22Rv1 (cell line): Measurements from ENCODE around the gene FLYWCH1.

Experiments used
- ZFX ChIP-seq: fragments of 450-650 bp; IDR thresholded peaks from 2 replicates; pipeline ENCODE4 v1.6.1; 2017; ENCODE audit warnings: antibody characterized with exemption, borderline replicate concordance
- TF ChIP-seq, protein P1 (sequence below): fragments of 450-650 bp; IDR thresholded peaks from 2 replicates; pipeline ENCODE4 v1.5.1; 2017; ENCODE audit warnings: mild to moderate bottlenecking

DNA sequence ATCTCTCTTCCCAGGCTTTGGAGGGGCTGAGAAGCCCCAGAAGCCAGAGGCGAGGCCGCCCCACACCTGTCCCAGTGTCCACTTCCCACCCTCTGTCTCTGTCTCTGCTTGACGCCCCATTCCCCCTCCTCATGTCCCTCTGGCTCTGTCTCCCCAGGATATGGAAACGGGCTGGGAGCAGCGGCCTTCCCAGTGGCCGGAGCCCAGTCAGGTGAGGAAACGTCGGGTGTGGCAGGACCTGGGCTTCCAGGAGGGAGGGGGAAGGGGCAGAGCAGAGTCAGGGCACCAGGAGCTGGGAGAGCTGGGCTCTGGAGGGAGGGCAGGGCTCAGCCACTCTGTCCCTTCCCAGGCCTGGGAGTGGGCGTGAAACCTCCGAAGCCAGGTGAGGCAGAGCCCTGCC, 79.2 kb downstream of the FLYWCH1 start:
- TF ChIP-seq, protein P1, sequence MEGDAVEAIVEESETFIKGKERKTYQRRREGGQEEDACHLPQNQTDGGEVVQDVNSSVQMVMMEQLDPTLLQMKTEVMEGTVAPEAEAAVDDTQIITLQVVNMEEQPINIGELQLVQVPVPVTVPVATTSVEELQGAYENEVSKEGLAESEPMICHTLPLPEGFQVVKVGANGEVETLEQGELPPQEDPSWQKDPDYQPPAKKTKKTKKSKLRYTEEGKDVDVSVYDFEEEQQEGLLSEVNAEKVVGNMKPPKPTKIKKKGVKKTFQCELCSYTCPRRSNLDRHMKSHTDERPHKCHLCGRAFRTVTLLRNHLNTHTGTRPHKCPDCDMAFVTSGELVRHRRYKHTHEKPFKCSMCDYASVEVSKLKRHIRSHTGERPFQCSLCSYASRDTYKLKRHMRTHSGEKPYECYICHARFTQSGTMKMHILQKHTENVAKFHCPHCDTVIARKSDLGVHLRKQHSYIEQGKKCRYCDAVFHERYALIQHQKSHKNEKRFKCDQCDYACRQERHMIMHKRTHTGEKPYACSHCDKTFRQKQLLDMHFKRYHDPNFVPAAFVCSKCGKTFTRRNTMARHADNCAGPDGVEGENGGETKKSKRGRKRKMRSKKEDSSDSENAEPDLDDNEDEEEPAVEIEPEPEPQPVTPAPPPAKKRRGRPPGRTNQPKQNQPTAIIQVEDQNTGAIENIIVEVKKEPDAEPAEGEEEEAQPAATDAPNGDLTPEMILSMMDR = no peak
- no peak for TF ChIP-seq ZFX
